Measurements from ENCODE around the gene TSHZ2.

The TSHZ2 gene

GRCh38 chr20:53073636-53074415, 101.7 kb downstream of the TSHZ2 start:
- Histone ChIP-seq H3K27ac (ENCODE audit: low read depth, low read length, poor library complexity, severe bottlenecking) (no peak overlapping the region), H3F3A (ENCODE audit: insufficient read depth, low read length) (no peaks in the 10 kb centered on the region), H3K9me2 (ENCODE audit: low read depth, low read length) (no peaks in the 10 kb centered on the region), H3K9ac (ENCODE audit: low read length) (no peak overlapping the region), H3K4me1 (ENCODE audit: insufficient read depth, low read length, severe bottlenecking) (no peaks in the 10 kb centered on the region), H4K20me1 (ENCODE audit: insufficient read depth, low read length) (no peaks in the 10 kb centered on the region), H3K4me3 (ENCODE audit: low read depth, low read length, poor library complexity, severe bottlenecking) (no peak overlapping the region), H3K79me2 (ENCODE audit: insufficient read depth, low read length) (no peaks in the 10 kb centered on the region), H3K4me2 (ENCODE audit: low read length) (no peak overlapping the region), H3K9me3 (ENCODE audit: low read length) (no peaks in the 10 kb centered on the region), H3K36me3 (ENCODE audit: insufficient read depth, low read length) (no peaks in the 10 kb centered on the region), H3K27me3 (ENCODE audit: insufficient read depth, low read length) (no peaks in the 10 kb centered on the region), H2AFZ (ENCODE audit: low read length) (no peak overlapping the region)
- TF ChIP-seq CTCF (IDR thresholded peaks at IDR 0.05; ENCODE audit: low read length) (no peak), EZH2 (IDR thresholded peaks at IDR 0.05; ENCODE audit: borderline replicate concordance, low read length) (no peak)

GRCh38 chr20:53074811-53075314, 102.7 kb downstream of the TSHZ2 start:
- Histone ChIP-seq H3K27ac (ENCODE audit: low read depth, low read length, poor library complexity, severe bottlenecking) (no peak overlapping the region), H3K9me3 (ENCODE audit: low read length) (no peaks in the 10 kb centered on the region), H3K4me3 (ENCODE audit: low read depth, low read length, poor library complexity, severe bottlenecking) (no peak overlapping the region), H3K4me1 (ENCODE audit: insufficient read depth, low read length, severe bottlenecking) (no peaks in the 10 kb centered on the region), H2AFZ (ENCODE audit: low read length) (no peak overlapping the region), H3F3A (ENCODE audit: insufficient read depth, low read length) (no peaks in the 10 kb centered on the region), H3K9me2 (ENCODE audit: low read depth, low read length) (no peaks in the 10 kb centered on the region), H3K4me2 (ENCODE audit: low read length) (no peak overlapping the region), H4K20me1 (ENCODE audit: insufficient read depth, low read length) (no peaks in the 10 kb centered on the region), H3K79me2 (ENCODE audit: insufficient read depth, low read length) (no peaks in the 10 kb centered on the region), H3K9ac (ENCODE audit: low read length) (no peak overlapping the region), H3K36me3 (ENCODE audit: insufficient read depth, low read length) (no peaks in the 10 kb centered on the region), H3K27me3 (ENCODE audit: insufficient read depth, low read length) (no peaks in the 10 kb centered on the region)
- no peak for TF ChIP-seq EZH2 (IDR thresholded peaks at IDR 0.05; ENCODE audit: borderline replicate concordance, low read length)
- no peak for TF ChIP-seq CTCF (IDR thresholded peaks at IDR 0.05; ENCODE audit: low read length)

GRCh38 chr20:53076668-53077067, 104.5 kb downstream of the TSHZ2 start:
- TF ChIP-seq EZH2 (IDR thresholded peaks at IDR 0.05; ENCODE audit: borderline replicate concordance, low read length) (no peak), CTCF (IDR thresholded peaks at IDR 0.05; ENCODE audit: low read length) (no peak)
- H3K36me3 ChIP-seq (ENCODE audit: insufficient read depth, low read length): no peaks in the 10 kb centered on the region
- H3K4me2 ChIP-seq (ENCODE audit: low read length): no peak overlapping the region
- H3K79me2 ChIP-seq (ENCODE audit: insufficient read depth, low read length): no peaks in the 10 kb centered on the region
- no peaks in the 10 kb centered on the region for H4K20me1 ChIP-seq (ENCODE audit: insufficient read depth, low read length)
- H3K4me1 ChIP-seq (ENCODE audit: insufficient read depth, low read length, severe bottlenecking): peaks cover 6% of the 10 kb centered on the region
- no peaks in the 10 kb centered on the region for H3K27me3 ChIP-seq (ENCODE audit: insufficient read depth, low read length)
- H3K9me2 ChIP-seq (ENCODE audit: low read depth, low read length): no peaks in the 10 kb centered on the region
- no peak overlapping the region for H3K4me3 ChIP-seq (ENCODE audit: low read depth, low read length, poor library complexity, severe bottlenecking)
- H3F3A ChIP-seq (ENCODE audit: insufficient read depth, low read length): no peaks in the 10 kb centered on the region
- H3K9me3 ChIP-seq (ENCODE audit: low read length): no peaks in the 10 kb centered on the region
- H3K9ac ChIP-seq (ENCODE audit: low read length): no peak overlapping the region
- no peak overlapping the region for H3K27ac ChIP-seq (ENCODE audit: low read depth, low read length, poor library complexity, severe bottlenecking)
- H2AFZ ChIP-seq (ENCODE audit: low read length): no peak overlapping the region

All from OCI-LY1 (cell line).